GM23338 (cell line): Measurements from ENCODE around the gene TTC33. TPM values are rescaled to one million over a fixed set of nuclear protein-coding genes. Genes with fewer than 3 reads are reported as not detected.

Source experiments
- ATAC-seq: fragments of 200-7000 bp; cut with Tn5 transposase; 3 replicates; pipeline ENCODE4 v1.9.1; 2020
- DNase-seq: peaks from one replicate; pipeline ENCODE4 v3.0.0-alpha.2; 2015; ENCODE audit warnings: low spot score
- H2AFZ ChIP-seq: fragments of 200-600 bp; sonication (generic); 2 replicates; pipeline ENCODE4 v1.8.0; 2016; ENCODE audit warnings: antibody characterized with exemption, mild to moderate bottlenecking, moderate library complexity
- H3F3A ChIP-seq: fragments of 200-600 bp; sonication (generic); replicated peaks from 2 replicates; pipeline ENCODE4 v1.8.0; 2017; ENCODE audit warnings: antibody characterized with exemption, mixed run types, low read depth
- H3K27ac ChIP-seq: fragments of 200-600 bp; sonication (generic); 2 replicates; pipeline ENCODE4 v1.6.1; 2016; ENCODE audit warnings: low read depth
- H3K27me3 ChIP-seq: fragments of 200-600 bp; sonication (generic); 2 replicates; pipeline ENCODE4 v1.8.0; 2016; ENCODE audit warnings: mild to moderate bottlenecking, mixed run types, moderate library complexity; ENCODE audit not compliant: insufficient read depth
- H3K36me3 ChIP-seq: fragments of 200-600 bp; sonication (generic); 2 replicates; pipeline ENCODE4 v1.8.0; 2016; ENCODE audit warnings: mild to moderate bottlenecking; ENCODE audit not compliant: insufficient read depth
- H3K4me1 ChIP-seq: fragments of 200-600 bp; sonication (generic); 2 replicates; pipeline ENCODE4 v1.8.0; 2016; ENCODE audit warnings: mild to moderate bottlenecking, moderate library complexity; ENCODE audit not compliant: insufficient read depth
- H3K4me2 ChIP-seq: fragments of 200-600 bp; sonication (generic); 2 replicates; pipeline ENCODE4 v1.7.1; 2017; ENCODE audit warnings: mixed run types
- H3K4me3 ChIP-seq: fragments of 200-600 bp; sonication (generic); 2 replicates; pipeline ENCODE4 v1.6.1; 2016; ENCODE audit warnings: mixed run types
- H3K79me2 ChIP-seq: fragments of 200-600 bp; sonication (generic); replicated peaks from 2 replicates; pipeline ENCODE4 v1.8.0; 2017; ENCODE audit warnings: mild to moderate bottlenecking; ENCODE audit not compliant: insufficient read depth
- H3K9me2 ChIP-seq: fragments of 200-600 bp; sonication (generic); 2 replicates; pipeline ENCODE4 v1.8.0; 2017; ENCODE audit not compliant: insufficient read depth
- H4K20me1 ChIP-seq: fragments of 200-600 bp; sonication (generic); replicated peaks from 2 replicates; pipeline ENCODE4 v1.8.0; 2017; ENCODE audit warnings: mild to moderate bottlenecking; ENCODE audit not compliant: insufficient read depth
- H3K27ac Mint-ChIP-seq: 2 replicates; pipeline ENCODE4 v1.8.0; 2020; ENCODE audit warnings: inconsistent platforms, mild to moderate bottlenecking, moderate library complexity, mixed read lengths
- H3K27me3 Mint-ChIP-seq: 3 replicates; pipeline ENCODE4 v1.8.0; 2022; ENCODE audit warnings: low read depth, mild to moderate bottlenecking, moderate library complexity, mixed read lengths, inconsistent platforms; ENCODE audit not compliant: insufficient read depth, poor library complexity
- H3K36me3 Mint-ChIP-seq: 3 replicates; pipeline ENCODE4 v1.8.0; 2021; ENCODE audit warnings: low read depth, mild to moderate bottlenecking, inconsistent platforms, moderate library complexity, mixed read lengths
- H3K4me1 Mint-ChIP-seq: 3 replicates; pipeline ENCODE4 v1.8.0; 2020; ENCODE audit warnings: mild to moderate bottlenecking, inconsistent platforms, mixed read lengths
- H3K4me3 Mint-ChIP-seq: 3 replicates; pipeline ENCODE4 v1.8.0; 2021; ENCODE audit warnings: moderate library complexity, mild to moderate bottlenecking, inconsistent platforms, mixed read lengths
- H3K9me3 Mint-ChIP-seq: 3 replicates; pipeline ENCODE4 v1.8.0; 2020; ENCODE audit warnings: moderate library complexity, mild to moderate bottlenecking, inconsistent platforms, mixed read lengths
- CREB1 ChIP-seq: fragments of 250-450 bp; sonication (Bioruptor Pico); IDR thresholded peaks from 2 replicates; pipeline ENCODE4 v1.5.0; 2020; ENCODE audit warnings: low read depth, mild to moderate bottlenecking, moderate library complexity
- CTCF ChIP-seq, 2 experiments: fragments of 200-600 bp in 1 of 2; sonication (generic) in 1 of 2; conservative IDR thresholded peaks; 2 replicates each; pipeline versions ENCODE4 v1.5.1 to v1.6.1; 2016 to 2017; ENCODE audit warnings: antibody characterized with exemption in 2 of 2, low read depth in 2 of 2, mild to moderate bottlenecking in 2 of 2, moderate library complexity in 1 of 2
- EZH2 ChIP-seq: fragments of 200-600 bp; sonication (generic); IDR thresholded peaks from one replicate; pipeline ENCODE4 v1.8.0; 2017; ENCODE audit warnings: antibody characterized with exemption, mild to moderate bottlenecking, low read depth; ENCODE audit not compliant: unreplicated experiment
- EZH2phosphoT487 ChIP-seq: fragments of 200-600 bp; sonication (generic); IDR thresholded peaks from one replicate; pipeline ENCODE4 v1.8.1; 2018; ENCODE audit warnings: antibody characterized with exemption; ENCODE audit not compliant: unreplicated experiment
- NANOG ChIP-seq: IDR thresholded peaks from 2 replicates; pipeline ENCODE4 v1.6.1; 2016; ENCODE audit warnings: antibody characterized with exemption, borderline replicate concordance
- POLR2AphosphoS5 ChIP-seq: IDR thresholded peaks from 2 replicates; pipeline ENCODE4 v1.6.1; 2016; ENCODE audit warnings: antibody characterized with exemption, low read depth
- STAT1 ChIP-seq: IDR thresholded peaks from one replicate; pipeline ENCODE4 v1.6.1; 2016; ENCODE audit warnings: antibody characterized with exemption; ENCODE audit not compliant: unreplicated experiment
- ZNF114 ChIP-seq: fragments of 250-450 bp; sonication (Bioruptor Pico); IDR thresholded peaks from 2 replicates; pipeline ENCODE4 v1.5.0; 2020; ENCODE audit warnings: mild to moderate bottlenecking, moderate library complexity
- ZNF331 ChIP-seq: fragments of 250-450 bp; sonication (Bioruptor Pico); IDR thresholded peaks from 2 replicates; pipeline ENCODE4 v1.5.0; 2020; ENCODE audit warnings: low read depth, mild to moderate bottlenecking, moderate library complexity
- ZNF462 ChIP-seq: fragments of 250-450 bp; sonication (Bioruptor Pico); IDR thresholded peaks from 2 replicates; pipeline ENCODE4 v1.5.0; 2020; ENCODE audit warnings: mild to moderate bottlenecking, moderate library complexity
- polyA plus RNA-seq: library from polyadenylated mRNA; unstranded; fragments of >200 nt; fragmentation: Nextera tagmentation; extraction: Ambion mirVana; gene quantifications from 2 replicates; pipeline ENCODE4 v1.2.1, GENCODE V29; 2016
- total RNA-seq: library from RNA; depleted of rRNA; stranded (reverse); fragments of >200 nt; shearing (Covaris generic); gene quantifications from 2 replicates; pipeline ENCODE4 v1.2.3, GENCODE V29; 2014
- TF ChIP-seq, protein P1 (sequence below): IDR thresholded peaks from 2 replicates; pipeline ENCODE4 v1.6.1; 2016; ENCODE audit warnings: antibody characterized with exemption

The TTC33 gene
- total and polyA plus RNA-seq, 2 experiments from 2014 or later, result 4.1 to 11.5 TPM

GRCh38 chr5:40781843-40782409 is 26.2 kb upstream of the TTC33 start:
- Histone ChIP-seq H3F3A (no peaks in the 10 kb centered on the region), H3K9me2 (no peaks in the 10 kb centered on the region), H3K27me3 (no peaks in the 10 kb centered on the region), H3K4me2 (no peak overlapping the region), H3K36me3 (no peaks in the 10 kb centered on the region), H3K4me1 (no peaks in the 10 kb centered on the region), H3K27ac (no peak overlapping the region), H4K20me1 (peaks cover 33% of the 10 kb centered on the region), H2AFZ (no peak overlapping the region), H3K79me2 (peaks cover 90% of the 10 kb centered on the region), H3K4me3 (no peak overlapping the region)
- no peaks in the 10 kb centered on the region for H3K9me3 Mint-ChIP-seq
- H3K4me3 Mint-ChIP-seq, result no peak overlapping the region
- no peaks in the 10 kb centered on the region for H3K27me3 Mint-ChIP-seq
- DNase-seq (no peak), ATAC-seq (no peak)
- H3K36me3 Mint-ChIP-seq, result peaks cover 9% of the 10 kb centered on the region; the same call in 1 of the 3 replicates
- no peak for TF ChIP-seq NANOG
- H3K4me1 Mint-ChIP-seq, result no peaks in the 10 kb centered on the region; the same call in 1 of the 3 replicates
- no peak overlapping the region for H3K27ac Mint-ChIP-seq

DNA sequence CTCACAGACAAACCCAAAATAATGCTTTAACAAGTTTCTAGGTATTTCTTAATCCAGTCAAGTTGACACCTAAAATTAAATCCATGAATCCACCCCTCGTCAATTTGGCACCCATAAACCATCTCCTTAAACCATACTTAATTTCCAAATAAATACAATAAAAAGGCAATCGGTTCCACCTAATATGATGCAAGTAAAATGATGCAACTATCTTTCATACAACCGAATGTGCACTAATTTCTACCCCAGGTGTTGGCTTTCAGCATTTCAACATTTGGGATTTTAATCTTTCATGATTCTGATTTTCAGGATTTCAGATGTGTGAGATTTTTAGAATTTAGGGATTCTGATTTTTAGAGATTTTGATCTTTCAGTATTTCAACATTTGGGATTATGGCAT is 25.1 kb upstream of the TTC33 start:
- H3K9me2 ChIP-seq, result no peaks in the 10 kb centered on the region
- H3F3A ChIP-seq, result no peaks in the 10 kb centered on the region
- H3K27ac ChIP-seq, result 0 out of 2 replicates have a peak overlapping the region, but pooled peaks have one; percentile 1
- no peak overlapping the region for H3K4me2 ChIP-seq
- H3K4me1 ChIP-seq, result no peaks in the 10 kb centered on the region
- H3K4me3 ChIP-seq, result no peak overlapping the region
- H3K27me3 ChIP-seq, result no peaks in the 10 kb centered on the region
- DNase-seq, result no peak
- Mint-ChIP-seq H3K36me3 (peaks cover 15% of the 10 kb centered on the region), H3K27me3 (no peaks in the 10 kb centered on the region), H3K4me1 (no peaks in the 10 kb centered on the region; the same call in 1 of the 3 replicates), H3K27ac (peak overlapping the region; percentile 72; the same call in 1 of the 2 replicates), H3K9me3 (no peaks in the 10 kb centered on the region), H3K4me3 (no peak overlapping the region)
- H3K36me3 ChIP-seq, result peaks cover 5% of the 10 kb centered on the region; the same call in 1 of the 2 replicates
- H3K79me2 ChIP-seq, result peaks cover 80% of the 10 kb centered on the region
- H4K20me1 ChIP-seq, result peaks cover 22% of the 10 kb centered on the region; the same call in 1 of the 2 replicates
- H2AFZ ChIP-seq, result no peak overlapping the region
- ATAC-seq, result no peak
- TF ChIP-seq EZH2 (no peak), STAT1 (no peak), ZNF331 (CRISPR knock-in tag) (no peak), NANOG (no peak), POLR2AphosphoS5 (no peak), EZH2phosphoT487 (no peak), ZNF114 (no peak), CTCF (conservative IDR thresholded peaks at IDR 0.05; ENCODE audit: low read depth in 2 of 2) (no peak), ZNF462 (no peak), CREB1 (CRISPR knock-in tag) (no peak)
- TF ChIP-seq, protein P1, sequence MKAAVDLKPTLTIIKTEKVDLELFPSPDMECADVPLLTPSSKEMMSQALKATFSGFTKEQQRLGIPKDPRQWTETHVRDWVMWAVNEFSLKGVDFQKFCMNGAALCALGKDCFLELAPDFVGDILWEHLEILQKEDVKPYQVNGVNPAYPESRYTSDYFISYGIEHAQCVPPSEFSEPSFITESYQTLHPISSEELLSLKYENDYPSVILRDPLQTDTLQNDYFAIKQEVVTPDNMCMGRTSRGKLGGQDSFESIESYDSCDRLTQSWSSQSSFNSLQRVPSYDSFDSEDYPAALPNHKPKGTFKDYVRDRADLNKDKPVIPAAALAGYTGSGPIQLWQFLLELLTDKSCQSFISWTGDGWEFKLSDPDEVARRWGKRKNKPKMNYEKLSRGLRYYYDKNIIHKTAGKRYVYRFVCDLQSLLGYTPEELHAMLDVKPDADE, result no peak
